ENCODE measurements around the gene PABPC1L2A. TPM values are rescaled to one million over a fixed set of nuclear protein-coding genes. Genes with fewer than 3 reads are reported as not detected.

Gene PABPC1L2A
- total RNA-seq, 1 experiment from 2014 or later = 0.52 TPM

DNA sequence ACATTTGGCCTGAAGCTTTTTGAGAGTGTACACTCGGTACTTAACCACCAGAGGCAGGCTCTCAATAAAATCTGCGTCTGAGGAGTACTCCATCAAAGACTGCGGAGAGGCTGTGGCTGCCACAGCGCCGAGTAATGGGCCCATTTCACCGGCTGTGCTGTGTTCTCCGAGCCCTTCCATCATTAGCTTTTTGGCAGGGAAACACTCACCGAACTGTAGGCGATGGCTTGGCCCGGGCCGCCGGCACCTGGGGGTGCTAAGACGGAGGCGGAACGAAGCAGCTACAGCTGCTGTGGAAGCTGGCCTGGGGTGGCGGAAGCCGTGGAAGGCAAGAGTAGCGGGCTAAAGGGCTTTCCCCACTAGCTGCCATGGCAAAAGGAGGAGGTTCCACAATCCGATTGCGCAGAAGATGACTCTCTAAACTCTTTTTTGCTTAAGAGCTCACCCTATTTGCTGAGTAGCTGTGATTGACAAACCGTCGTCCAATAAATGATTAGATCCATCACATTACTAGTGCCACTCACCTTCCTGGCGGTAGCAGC, 48.5 kb upstream of the PABPC1L2A start:
- H3K23me2 ChIP-seq (ENCODE audit: insufficient read length, low read depth, low read length, poor library complexity, severe bottlenecking) = no peaks in the 10 kb centered on the region
- H3K9ac ChIP-seq (ENCODE audit: extremely low read depth, insufficient read length, low read length) = no peak overlapping the region
- H3K4me3 Mint-ChIP-seq = peak overlapping the region in 1 of 2 experiments; percentile 14; a peak in 2 of 5 replicates
- H2AK5ac ChIP-seq (ENCODE audit: insufficient read length, low read length) = no peak overlapping the region
- H4K5ac ChIP-seq (ENCODE audit: insufficient read length, low read depth, low read length) = no peak overlapping the region
- H3K79me2 ChIP-seq (ENCODE audit: insufficient read depth, low read length) = no peaks in the 10 kb centered on the region
- H3T11ph ChIP-seq (ENCODE audit: low read length) = no peak overlapping the region
- H3K23ac ChIP-seq (ENCODE audit: insufficient read length, low read depth, low read length) = no peak overlapping the region
- H3K56ac ChIP-seq (ENCODE audit: insufficient read length, low read depth, low read length) = no peak overlapping the region
- no peak overlapping the region for H3K14ac ChIP-seq (ENCODE audit: insufficient read depth, low read length)
- H3K9me3 Mint-ChIP-seq = peaks cover 60 to 61% of the 10 kb centered on the region in 2 experiments
- H2AFZ ChIP-seq (ENCODE audit: low read length) = peak overlapping the region; percentile 22
- H2BK12ac ChIP-seq (ENCODE audit: insufficient read length, low read depth, low read length) = no peak overlapping the region
- H4K91ac ChIP-seq (ENCODE audit: insufficient read length, low read depth, low read length) = no peak overlapping the region
- H3K4ac ChIP-seq (ENCODE audit: low read depth, low read length) = no peak overlapping the region
- no peaks in the 10 kb centered on the region for H3K4me1 Mint-ChIP-seq
- H3K27me3 ChIP-seq (ENCODE audit: insufficient read depth, low read length) = no peaks in the 10 kb centered on the region
- peaks cover 36% of the 10 kb centered on the region for H3K9me3 ChIP-seq (ENCODE audit: control insufficient read depth, low read depth, low read length)
- H2BK5ac ChIP-seq (ENCODE audit: insufficient read length, low read length) = no peak overlapping the region
- DNase-seq = peak; percentile 70
- H4K20me1 ChIP-seq (ENCODE audit: control insufficient read depth, insufficient read depth, insufficient read length) = no peaks in the 10 kb centered on the region
- TF ChIP-seq, protein P1, sequence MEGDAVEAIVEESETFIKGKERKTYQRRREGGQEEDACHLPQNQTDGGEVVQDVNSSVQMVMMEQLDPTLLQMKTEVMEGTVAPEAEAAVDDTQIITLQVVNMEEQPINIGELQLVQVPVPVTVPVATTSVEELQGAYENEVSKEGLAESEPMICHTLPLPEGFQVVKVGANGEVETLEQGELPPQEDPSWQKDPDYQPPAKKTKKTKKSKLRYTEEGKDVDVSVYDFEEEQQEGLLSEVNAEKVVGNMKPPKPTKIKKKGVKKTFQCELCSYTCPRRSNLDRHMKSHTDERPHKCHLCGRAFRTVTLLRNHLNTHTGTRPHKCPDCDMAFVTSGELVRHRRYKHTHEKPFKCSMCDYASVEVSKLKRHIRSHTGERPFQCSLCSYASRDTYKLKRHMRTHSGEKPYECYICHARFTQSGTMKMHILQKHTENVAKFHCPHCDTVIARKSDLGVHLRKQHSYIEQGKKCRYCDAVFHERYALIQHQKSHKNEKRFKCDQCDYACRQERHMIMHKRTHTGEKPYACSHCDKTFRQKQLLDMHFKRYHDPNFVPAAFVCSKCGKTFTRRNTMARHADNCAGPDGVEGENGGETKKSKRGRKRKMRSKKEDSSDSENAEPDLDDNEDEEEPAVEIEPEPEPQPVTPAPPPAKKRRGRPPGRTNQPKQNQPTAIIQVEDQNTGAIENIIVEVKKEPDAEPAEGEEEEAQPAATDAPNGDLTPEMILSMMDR (conservative IDR thresholded peaks at IDR 0.05) = peak; percentile 33; the same call in 2 of the 3 replicates
- H3K27me3 Mint-ChIP-seq (ENCODE audit: low read depth) = no peaks in the 10 kb centered on the region; the same call in 1 of the 2 replicates
- no peak overlapping the region for H3K27ac Mint-ChIP-seq
- H3K4me1 ChIP-seq (ENCODE audit: insufficient read depth, low read length) = no peaks in the 10 kb centered on the region
- no peak overlapping the region for H3K27ac ChIP-seq (ENCODE audit: insufficient read length, low read depth, low read length)
- H3K4me2 ChIP-seq (ENCODE audit: insufficient read depth, insufficient read length, low read length) = no peak overlapping the region
- H3K36me3 Mint-ChIP-seq (ENCODE audit: insufficient read depth in 1 of 3, low read depth in 3 of 3) = peaks cover 0 to 5% (median 0%) of the 10 kb centered on the region in 3 experiments; a peak in 4 of 7 replicates
- no peak overlapping the region for H2BK20ac ChIP-seq (ENCODE audit: low read depth, low read length, poor library complexity, severe bottlenecking)
- no peak overlapping the region for H2BK15ac ChIP-seq (ENCODE audit: low read depth, low read length)
- H3K18ac ChIP-seq (ENCODE audit: insufficient read length, low read depth, low read length) = no peak overlapping the region
- WGBS (ENCODE audit: extremely low coverage, insufficient read length, low lambda C conversion rate) = no CpG with 5 or more reads among the region's 23 CpGs
- H3K79me1 ChIP-seq (ENCODE audit: insufficient read depth, low read depth, low read length, poor library complexity, severe bottlenecking) = no peaks in the 10 kb centered on the region
- H4K8ac ChIP-seq (replicated peaks; ENCODE audit: insufficient read length, low read depth, low read length) = no peak overlapping the region
- no peak overlapping the region for H2BK120ac ChIP-seq (ENCODE audit: low read depth, low read length, poor library complexity, severe bottlenecking)

All from H9 (cell line).